HG03378 (cell line): ENCODE results near the gene TEAD1.
"Not testable (repeated sequence)": the region's sequence is repeated elsewhere in the genome, so short reads cannot be mapped to it uniquely, and the experiment has no call there.

Experiments used
- ATAC-seq: cut with Tn5 transposase; IDR thresholded peaks from one replicate; pipeline ENCODE4 v1.9.1; 2021; ENCODE audit warnings: mild to moderate bottlenecking, moderate library complexity; ENCODE audit not compliant: unreplicated experiment

Gene TEAD1

GRCh38 chr11:12856338-12856737 lies 182.1 kb downstream of the TEAD1 start:
- ATAC-seq = no peak

- no peak for ATAC-seq
Observed at GRCh38 chr11:12857572-12857971, 183.4 kb downstream of the TEAD1 start.

DNA sequence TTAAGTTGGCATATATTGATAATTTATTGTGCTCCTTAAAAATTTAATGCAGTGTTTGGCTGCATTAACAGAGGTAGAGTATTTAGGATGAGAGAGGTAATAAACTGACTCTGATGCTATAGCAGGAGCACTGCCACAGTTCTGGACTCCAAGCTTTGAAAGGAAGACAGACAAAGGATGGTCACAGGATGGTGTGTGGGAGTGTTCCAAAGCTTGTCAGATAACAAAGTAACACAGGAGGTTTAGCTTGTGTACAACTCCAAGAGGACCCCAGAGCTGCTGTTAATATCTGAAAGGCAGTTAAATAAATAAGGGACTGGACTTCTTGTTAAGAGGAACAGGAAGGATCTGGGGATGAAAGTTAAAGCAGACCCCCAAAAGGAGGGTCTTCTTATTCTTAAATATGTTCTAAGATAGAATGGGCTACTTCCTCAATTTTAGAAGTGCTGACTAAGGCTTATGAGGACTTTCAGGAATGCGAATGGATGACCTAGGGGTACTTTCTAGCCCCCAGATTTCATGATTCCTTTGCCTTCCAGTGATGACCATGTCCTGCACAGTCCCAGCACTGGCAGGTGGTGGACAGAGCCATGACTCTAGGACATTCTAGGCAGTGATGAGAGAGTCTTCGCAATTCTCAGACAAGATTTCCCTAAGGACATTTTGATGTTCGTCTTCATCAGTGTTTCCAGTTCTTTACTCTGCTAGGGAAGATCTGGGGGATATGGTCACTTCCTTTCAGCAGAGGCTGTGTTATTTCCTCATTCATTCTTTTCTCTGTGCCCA lies 185.8 kb downstream of the TEAD1 start:
- no peak for ATAC-seq

GRCh38 chr11:12860827-12861226 lies 186.6 kb downstream of the TEAD1 start:
- no peak for ATAC-seq

DNA sequence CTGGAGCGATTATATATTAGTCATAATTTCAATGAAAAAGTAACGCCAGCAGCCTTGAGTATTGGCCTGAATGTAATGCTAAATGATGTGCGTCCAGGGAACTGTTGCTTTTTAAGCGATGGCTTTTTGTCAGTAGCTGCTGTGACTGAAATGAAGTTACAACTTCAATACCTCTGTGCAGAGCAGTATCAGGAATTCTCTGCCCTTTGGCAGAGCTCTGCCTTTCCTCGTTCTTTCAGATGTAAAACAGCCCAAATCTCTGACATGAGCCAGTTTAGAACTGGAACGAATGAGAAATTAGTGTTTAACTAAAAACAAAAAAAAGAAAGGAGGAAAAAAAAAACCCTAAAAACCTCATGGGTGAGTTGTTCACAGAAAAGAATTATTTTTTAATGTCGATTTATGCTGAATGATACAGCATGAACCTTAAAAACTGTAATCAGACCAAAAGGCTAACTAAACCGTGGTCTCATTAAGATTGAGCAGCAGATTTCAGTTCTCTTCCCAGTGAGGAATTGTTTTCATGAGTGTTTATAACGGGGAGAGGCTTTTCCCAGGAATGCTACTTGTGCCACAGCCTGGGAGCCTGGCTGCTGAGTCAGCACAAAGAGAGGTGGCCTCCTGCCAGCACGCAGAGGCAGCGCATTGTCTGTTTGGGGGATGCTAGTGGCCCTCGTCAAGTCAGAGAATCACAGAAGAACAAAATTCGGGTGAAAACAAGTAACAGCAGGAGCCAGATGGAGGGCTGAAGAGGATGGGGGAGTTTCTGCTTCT lies 188.7 kb downstream of the TEAD1 start:
- no peak for ATAC-seq

- ATAC-seq = no peak
Observed at GRCh38 chr11:12863605-12864121, 189.4 kb downstream of the TEAD1 start.

- no peak for ATAC-seq
Observed at GRCh38 chr11:12864316-12865156, 190.3 kb downstream of the TEAD1 start.

GRCh38 chr11:12865863-12866595 lies 191.8 kb downstream of the TEAD1 start:
- ATAC-seq = no peak

DNA sequence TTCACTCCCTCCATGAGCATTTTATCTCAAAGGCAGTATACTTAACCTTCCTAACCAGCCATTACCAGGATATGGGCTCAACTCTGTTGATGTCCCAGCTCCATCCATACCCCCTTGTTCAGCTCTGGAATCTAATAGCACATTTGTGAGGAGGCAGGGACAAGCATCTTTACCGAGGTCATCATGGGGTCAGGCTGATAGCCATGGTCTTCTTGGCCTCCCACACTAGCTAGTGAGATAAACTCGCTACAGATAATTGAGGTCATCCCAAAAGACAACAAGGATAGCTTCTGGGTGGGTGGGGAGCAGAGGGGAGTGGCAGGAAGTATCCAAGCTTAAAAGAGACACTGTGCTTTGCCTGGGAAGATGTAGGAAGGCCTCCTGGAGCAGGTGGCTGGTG lies 193.3 kb downstream of the TEAD1 start:
- no peak for ATAC-seq

DNA sequence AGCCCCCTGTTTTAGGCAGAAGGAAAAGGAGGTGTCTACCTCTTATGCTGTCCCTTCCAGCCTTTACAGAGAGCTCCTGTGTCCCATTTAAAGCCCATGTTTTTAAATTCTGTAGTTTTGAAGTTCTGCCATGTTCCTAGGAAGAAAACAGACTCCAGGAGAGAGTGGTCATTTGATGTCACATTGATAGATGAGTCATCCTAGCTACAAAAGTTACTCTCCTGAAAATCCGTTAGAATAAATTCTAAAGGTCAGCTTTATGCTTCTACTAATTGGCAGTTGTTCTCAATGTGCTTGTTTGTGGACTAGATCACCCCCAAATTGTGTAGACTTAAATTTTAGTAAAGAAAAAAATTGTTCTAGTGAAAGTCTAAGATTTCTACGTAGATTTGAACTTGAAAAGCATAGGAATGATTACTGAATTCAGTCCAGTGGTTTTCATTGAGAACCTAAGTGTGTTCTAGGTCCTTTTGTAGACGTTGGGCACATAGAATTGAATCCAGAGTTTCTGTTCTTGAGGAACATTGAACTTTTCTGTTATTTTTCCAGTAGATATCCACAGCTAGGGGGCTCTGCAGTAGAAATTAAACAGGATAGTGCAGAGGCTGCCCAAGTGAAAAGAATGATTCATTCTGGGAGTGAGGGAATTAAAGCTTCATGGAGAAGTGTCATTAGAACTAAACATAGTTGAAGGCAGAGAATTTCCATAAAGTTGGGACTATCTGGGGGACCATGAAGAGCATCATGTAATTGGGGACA lies 194.3 kb downstream of the TEAD1 start:
- ATAC-seq = no peak

- no peak for ATAC-seq
Observed at GRCh38 chr11:12871241-12871640, 197.0 kb downstream of the TEAD1 start.

- ATAC-seq = no peak
Observed at GRCh38 chr11:12871788-12872321, 197.6 kb downstream of the TEAD1 start.

- no peak for ATAC-seq
Observed at GRCh38 chr11:12876340-12876739, 202.1 kb downstream of the TEAD1 start.

DNA sequence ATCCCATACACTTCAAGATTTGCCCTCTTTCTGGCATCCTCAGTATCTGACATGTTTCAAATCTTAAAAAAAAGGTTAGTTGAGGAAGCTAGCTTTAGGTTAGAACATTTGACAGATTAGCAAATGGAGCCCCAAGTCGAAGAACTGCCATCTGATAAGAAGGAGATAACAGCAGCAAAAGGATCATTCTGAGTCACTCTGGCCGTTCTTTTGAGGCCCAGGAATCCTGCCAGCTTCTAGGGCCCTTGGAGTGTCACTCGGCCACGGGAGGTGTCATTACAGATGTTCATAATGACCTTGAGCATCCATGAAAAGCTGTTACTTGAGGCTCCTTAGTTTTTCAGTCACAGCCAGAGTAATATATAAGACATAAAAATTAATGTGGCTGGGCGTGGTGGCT lies 202.8 kb downstream of the TEAD1 start:
- ATAC-seq = no peak

DNA sequence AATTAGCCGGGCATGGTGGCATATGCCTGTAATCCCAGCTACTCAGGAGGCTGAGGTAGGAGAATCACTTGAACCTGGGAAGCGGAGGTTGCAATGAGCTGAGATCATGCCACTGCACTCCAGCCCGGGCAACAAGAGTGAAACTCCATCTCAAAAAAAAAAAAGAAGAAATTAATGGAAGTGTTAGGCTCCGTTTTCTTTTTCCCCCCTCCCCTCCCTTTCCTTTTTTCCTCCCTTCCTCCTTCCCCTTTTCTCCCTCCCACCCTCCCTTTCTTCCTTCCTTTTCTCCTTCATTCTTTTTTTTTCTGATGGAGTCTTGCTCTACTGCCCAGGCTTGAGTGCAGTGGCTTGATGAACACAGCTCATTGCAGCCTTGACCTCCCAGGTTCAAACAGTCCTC lies 203.3 kb downstream of the TEAD1 start:
- ATAC-seq = not testable (repeated sequence)

DNA sequence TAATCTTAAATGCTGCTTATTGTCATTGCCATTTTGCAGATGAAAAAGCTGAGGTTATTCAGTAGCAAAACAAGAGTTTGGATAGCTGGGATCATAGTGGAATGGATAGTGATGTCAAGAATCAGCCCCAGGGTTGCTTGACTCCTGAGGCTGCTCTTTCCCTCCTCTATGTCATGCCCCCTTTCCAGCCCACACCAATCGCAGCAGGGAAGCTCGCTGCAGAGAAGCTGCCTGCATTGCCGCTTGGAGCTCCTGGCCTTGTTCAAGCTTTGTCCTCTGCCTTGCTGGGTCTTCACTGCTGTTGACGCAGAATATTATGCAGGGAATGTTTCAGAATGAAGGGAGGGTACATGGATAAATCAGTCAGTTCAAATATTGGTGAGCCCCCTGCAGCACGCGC lies 206.1 kb downstream of the TEAD1 start:
- ATAC-seq = no peak

GRCh38 chr11:12882670-12883069 lies 208.4 kb downstream of the TEAD1 start:
- no peak for ATAC-seq

- no peak for ATAC-seq
Observed at GRCh38 chr11:12884751-12885318, 210.6 kb downstream of the TEAD1 start.

DNA sequence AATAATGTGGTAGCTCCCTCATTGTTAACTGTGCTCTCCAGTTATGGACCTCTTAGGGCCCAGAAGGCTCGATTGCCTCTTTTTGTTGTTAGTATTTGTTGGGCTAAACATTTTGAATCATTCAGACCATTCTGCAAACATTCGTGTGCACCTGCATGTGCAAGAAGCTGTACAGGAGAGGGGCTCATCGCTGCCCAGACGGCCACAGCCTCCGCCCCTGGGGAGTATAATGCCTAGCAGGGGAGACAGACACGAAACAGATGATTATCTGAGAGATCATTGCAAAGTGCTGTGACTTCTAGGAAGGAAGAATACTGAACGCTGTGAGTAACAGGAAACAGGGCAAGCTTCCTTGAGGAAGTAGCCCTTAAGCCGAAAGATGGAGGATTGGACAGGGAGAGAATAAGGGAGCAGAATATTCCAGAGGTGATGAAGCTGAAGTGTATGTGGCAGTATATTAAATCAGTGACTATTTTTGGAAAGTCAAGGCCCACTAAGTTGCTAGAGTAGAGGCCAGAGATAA lies 211.6 kb downstream of the TEAD1 start:
- ATAC-seq = no peak
